Head of caudate nucleus (tissue), 42 donors: Measurements from ENCODE around the gene CDYL2.

ENCODE experiments used
- DNase-seq, 42 donors: peaks; one replicate each; pipeline versions ENCODE4 v3.0.0 to v3.0.0-alpha.2; 2020 to 2021; ENCODE audit warnings: mixed read lengths in 7 of 42
- intact Hi-C: fragments of 100-400 bp; cut with DNase I; formaldehyde crosslinking; loops from one replicate; pipeline ENCODE4 v1.15.0; 2022

CDYL2 gene

GRCh38 chr16:80612461-80613017 is 191.9 kb downstream of the CDYL2 start:
- intact Hi-C loops: no loop called here
- no peak for DNase-seq

DNA sequence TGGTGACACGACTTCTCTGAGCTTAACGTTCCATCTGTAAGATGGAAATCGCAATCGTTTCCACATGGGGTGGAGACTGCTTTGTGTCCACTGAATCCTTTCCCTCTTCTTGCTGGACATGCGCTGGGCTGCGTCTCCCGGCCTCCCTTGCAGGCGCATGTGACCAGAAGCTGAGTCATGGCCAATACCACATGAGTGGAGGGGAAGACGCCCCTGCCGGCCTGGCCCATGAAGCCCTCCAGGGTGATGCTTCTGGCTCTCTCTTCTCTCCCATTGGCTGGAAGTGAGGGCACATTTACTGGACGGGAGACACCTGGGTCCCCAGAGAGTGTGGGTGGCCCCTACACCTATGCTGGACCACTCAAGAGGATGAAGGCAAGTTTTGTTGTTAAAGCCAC is 192.5 kb downstream of the CDYL2 start:
- DNase-seq: no peak
- intact Hi-C loops: no loop called here

DNA sequence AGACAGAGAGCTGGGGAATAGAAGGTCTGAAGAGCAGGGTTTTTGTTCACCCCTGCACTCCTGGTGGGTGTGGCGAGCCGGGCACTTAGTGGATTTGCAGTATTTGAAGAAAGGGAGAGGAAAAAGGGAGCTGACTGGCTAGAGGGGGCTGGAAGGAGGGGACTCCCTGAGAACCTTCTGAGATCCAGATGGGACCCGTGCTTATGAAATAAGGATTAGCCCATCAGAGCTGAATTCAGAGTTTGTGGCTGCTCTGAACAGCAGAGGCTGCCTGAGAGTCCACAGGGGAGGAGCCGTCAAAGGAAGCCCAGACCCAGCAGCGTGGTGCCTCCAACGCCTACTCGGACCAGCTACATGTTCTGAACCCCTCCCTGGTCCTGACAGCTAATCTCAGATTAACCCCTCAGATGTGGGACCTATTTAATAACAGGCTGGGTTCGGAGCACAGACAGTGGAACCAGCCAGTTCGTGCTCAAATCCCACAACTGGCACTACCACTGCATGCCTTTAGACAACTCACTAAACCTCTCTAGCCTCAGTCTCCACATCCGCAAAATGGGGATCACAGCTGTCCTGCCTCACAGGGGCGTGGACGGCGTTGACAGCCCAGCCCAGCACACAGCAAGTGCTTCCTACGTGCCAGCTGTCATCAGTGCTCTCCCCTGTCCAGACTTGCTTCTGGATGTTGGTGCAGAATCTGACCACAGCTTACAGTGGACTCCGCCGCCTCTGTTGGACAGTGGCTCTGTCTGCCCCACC is 193.0 kb downstream of the CDYL2 start:
- intact Hi-C loops: no loop called here
- no peak for DNase-seq

- intact Hi-C loops: no loop called here
- DNase-seq: no peak
These were observed 193.8 kb downstream of the CDYL2 start for GRCh38 chr16:80610481-80611156.

GRCh38 chr16:80608946-80609345 is 195.5 kb downstream of the CDYL2 start:
- DNase-seq: no peak
- intact Hi-C loops: no loop called here

DNA sequence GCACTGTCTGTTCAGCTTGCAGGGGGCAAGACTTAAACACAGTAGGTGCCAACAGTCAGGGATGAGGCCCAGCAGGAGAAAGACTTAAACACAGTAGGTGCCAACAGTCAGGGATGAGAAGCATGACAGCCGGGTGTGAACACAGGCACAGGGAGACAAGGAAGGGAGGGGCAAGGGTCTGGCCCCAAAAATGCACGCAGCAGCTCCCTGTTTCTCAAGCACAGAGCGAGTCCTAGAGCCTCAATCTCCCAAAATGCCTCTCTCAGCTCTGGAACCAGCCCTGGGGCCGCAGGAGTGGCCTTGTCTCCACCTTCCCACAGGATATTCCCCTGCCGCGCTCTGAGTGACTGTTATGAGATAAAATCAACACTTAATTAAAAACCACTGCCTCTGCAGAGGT is 197.2 kb downstream of the CDYL2 start:
- no peak for DNase-seq
- intact Hi-C loops: no loop called here

- intact Hi-C loops: no loop called here
- DNase-seq: no peak
These were observed 198.1 kb downstream of the CDYL2 start for GRCh38 chr16:80606221-80606766.

GRCh38 chr16:80604600-80605355 is 199.6 kb downstream of the CDYL2 start:
- intact Hi-C loops: no loop called here
- no peak for DNase-seq

- DNase-seq: no peak
- intact Hi-C loops: no loop called here
These were observed 201.5 kb downstream of the CDYL2 start for GRCh38 chr16:80602894-80603293.

DNA sequence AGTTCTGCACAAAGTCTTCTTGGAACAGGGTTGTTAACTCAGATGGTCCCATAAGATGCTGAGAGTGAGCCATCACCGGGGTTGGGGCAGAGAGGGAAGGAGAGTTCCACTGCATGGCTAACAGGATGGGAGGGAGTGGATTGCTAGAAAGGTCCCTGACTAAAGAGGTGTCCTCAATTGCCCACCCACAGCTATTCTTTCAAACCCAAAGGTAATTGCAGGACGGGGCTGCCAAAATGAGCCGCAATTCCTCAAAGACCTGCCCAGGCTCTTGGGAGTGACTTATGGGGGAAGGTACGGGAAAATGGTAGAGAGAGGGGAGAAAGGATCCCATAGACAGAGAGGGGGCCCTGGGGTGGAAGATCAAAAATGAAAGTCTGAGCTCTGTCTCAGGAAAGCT is 203.2 kb downstream of the CDYL2 start:
- intact Hi-C loops: no loop called here
- no peak for DNase-seq

DNA sequence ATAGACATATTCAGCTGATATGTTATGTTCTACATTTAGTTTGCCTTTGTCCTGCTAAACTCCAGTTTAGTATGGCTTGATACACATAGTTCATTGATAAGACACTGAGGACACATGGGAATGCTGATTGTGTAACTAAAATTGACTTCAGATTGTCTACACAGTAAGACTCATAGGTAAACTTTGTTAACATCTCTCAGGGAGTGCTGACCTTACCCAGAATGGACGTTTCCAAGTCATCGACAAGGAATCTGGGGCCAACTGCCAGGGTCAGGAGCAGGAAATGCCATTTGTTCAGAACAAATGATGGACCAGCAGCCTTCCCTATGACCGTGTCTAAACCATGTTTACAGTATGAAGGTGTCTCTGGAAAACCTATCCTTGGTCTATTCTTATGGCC is 204.9 kb downstream of the CDYL2 start:
- intact Hi-C loops: no loop called here
- DNase-seq: no peak

DNA sequence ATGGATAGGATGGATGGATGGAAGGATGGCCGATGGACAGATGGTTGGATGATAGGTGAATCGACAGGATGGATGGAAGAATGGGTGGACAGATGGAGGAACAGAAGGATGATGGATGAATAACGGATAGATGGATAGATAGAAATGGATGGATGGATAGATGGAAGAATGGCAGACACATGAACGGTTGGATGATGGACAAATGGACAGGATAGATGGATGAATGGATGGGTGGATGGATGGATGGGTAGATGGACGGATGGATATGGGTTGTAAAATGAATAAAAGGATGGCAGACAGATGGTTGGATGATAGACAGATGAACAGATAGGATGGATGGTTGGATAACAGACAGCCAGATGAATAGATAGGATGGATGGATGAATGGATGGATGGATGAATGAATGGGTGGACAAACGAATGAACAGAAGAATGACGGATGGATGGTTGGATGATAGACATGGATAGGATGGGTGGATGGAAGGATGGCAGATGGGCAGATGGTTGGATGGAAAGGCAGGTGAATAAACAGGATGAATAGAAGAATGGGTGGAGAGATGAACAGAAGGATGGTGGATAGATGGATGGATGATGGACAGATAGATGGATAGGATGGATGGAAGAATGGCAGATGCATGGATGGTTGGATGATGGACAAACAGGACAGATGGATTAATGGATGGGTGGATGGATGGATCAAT is 207.7 kb downstream of the CDYL2 start:
- intact Hi-C loops: no loop called here
- DNase-seq: no peak

GRCh38 chr16:80594756-80595155 is 209.6 kb downstream of the CDYL2 start:
- intact Hi-C loops: no loop called here
- DNase-seq: no peak

DNA sequence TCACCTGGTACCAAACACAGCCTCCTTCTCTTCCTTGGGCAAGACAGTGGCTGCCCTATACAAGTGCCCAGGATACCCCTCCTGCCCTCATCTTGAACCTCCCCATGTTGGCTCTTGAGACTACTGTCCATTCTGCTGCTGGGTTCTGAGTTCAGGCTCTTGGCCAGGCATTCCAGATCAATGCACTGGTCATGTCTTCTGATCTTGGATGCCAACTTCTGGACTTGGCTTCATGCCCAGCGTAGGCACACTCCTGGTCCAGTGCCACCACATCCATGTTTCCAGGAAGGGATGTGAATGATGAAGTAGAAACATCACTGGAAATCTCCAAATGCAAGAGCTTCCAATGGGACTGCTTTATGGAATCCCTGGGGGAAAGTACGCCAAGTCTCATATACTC is 212.1 kb downstream of the CDYL2 start:
- intact Hi-C loops: no loop called here
- DNase-seq: no peak

DNA sequence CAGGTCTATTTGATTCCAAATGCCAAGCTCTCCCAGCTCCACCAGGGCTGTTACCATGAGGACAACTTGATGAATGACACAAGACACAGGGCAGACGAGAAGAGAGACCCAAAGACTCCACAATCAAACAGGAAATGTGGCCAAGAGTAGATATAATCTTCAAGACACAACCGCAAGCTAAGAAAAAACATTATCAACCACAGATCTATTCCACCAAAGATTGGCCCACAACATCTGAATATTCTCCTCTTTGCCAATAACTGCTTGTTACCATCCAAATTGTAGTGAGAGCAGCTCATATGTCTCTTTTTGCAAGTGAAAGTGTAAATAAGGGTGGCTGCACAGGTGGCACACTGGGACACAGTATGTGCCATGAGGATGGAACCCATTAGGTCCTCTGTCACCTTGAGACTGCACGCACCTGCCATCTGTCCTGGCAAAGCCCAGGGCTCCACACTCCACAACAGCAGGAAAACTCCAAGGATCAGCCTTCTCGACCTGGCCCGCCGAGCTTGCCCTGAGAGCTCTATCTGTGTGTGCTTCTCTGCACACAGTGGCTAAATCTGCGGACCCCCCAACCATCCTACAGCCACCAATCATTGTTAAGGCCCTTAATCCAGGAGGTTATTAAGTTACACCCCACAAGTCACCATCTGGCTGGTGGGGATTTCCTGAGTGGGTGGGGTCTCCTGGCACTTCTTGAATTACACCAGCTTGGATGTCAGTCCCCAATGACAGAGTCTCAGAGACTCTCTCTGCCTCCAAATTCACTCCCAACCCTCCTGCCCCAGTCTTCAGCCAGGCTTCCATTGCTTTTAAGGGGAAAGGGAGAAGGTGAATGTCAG is 213.1 kb downstream of the CDYL2 start:
- no peak for DNase-seq
- intact Hi-C loops: no loop called here

DNA sequence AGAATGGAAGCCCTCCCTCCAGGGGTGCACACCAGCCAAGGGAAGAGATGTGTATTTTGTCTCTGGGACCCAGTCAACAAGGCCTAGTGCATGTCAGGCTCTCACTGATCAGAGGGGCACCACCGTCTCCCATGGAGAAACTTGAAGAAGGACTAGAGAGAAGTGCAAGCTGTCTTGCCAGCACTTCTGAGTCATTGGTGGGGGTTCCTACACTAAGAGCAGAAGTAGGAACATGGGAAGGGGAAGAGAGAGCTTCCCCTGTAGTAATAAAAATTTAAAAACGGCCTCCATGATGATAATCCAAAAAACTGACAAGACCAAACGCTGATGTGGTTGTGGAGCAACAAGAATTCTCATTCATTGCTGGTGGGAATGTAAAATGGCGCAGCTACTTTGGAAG is 217.3 kb downstream of the CDYL2 start:
- intact Hi-C loops: no loop called here
- DNase-seq: no peak

DNA sequence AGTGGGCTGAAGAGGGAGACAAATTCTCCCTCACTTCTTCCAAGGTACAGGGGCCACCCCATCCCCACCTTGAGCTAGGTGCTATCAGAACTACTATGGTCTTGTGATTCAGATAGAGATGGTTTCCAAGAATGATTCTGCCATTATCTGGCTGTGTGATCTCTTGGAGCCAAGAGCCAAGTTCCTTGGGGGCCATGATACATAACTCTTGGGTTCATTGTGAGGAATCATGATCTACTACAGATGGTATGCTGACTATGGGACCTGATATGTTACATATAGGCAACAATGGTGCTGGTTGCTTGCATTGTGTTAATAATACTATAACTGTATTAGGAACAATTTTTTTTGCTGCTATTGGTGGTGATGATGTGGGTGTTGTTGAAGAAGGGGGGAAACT is 217.9 kb downstream of the CDYL2 start:
- intact Hi-C loops: no loop called here
- no peak for DNase-seq

- intact Hi-C loops: no loop called here
- no peak for DNase-seq
These were observed 218.6 kb downstream of the CDYL2 start for GRCh38 chr16:80585764-80586163.
